ENCODE data around the gene PSAT1.

DNA sequence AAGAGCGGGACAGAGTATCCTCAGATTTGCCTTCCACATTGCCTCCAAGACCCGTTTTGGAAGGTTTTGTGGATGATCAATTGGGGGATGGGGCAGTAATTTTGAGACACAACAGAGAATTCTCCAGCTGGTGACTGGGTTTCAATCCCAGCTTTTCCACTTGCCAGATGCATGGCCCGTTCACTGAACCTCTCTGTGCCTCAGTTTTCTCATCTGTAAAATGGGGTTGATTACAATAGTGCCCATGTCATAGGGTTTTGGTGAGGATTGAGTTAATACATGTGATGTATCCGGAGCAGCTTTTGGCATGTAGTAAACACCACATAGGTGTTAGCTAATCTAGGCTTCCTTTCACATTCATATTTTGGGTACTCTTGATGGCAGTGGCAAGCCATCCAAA, 59.7 kb downstream of the PSAT1 start:
- TF ChIP-seq POLR2A (IDR thresholded peaks at IDR 0.05): no peak
- TF ChIP-seq, protein P1, sequence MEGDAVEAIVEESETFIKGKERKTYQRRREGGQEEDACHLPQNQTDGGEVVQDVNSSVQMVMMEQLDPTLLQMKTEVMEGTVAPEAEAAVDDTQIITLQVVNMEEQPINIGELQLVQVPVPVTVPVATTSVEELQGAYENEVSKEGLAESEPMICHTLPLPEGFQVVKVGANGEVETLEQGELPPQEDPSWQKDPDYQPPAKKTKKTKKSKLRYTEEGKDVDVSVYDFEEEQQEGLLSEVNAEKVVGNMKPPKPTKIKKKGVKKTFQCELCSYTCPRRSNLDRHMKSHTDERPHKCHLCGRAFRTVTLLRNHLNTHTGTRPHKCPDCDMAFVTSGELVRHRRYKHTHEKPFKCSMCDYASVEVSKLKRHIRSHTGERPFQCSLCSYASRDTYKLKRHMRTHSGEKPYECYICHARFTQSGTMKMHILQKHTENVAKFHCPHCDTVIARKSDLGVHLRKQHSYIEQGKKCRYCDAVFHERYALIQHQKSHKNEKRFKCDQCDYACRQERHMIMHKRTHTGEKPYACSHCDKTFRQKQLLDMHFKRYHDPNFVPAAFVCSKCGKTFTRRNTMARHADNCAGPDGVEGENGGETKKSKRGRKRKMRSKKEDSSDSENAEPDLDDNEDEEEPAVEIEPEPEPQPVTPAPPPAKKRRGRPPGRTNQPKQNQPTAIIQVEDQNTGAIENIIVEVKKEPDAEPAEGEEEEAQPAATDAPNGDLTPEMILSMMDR (IDR thresholded peaks at IDR 0.05): no peak
